Right atrium auricular region (tissue), 2 donors: ENCODE data around the gene KDM4B. TPM values are rescaled to one million over a fixed set of nuclear protein-coding genes. Genes with fewer than 3 reads are reported as not detected.
A peak's percentile ranks its signal among the peaks of the same experiment; 100 is the strongest.

ENCODE experiments used
- DNase-seq: peaks from one replicate; pipeline ENCODE4 v3.0.0-alpha.2; 2019; ENCODE audit warnings: low spot score
- H3K27ac ChIP-seq, 2 donors: fragments of 200-600 bp; sonication (generic); 1 replicate in 1 of 2; 2 replicates in 1 of 2; pipeline ENCODE4 v1.5.1; 2016 to 2019
- H3K27me3 ChIP-seq, 2 donors: fragments of 200-600 bp; sonication (generic); one replicate each; pipeline versions ENCODE4 v1.5.1 to v1.6.0; 2017 to 2019
- H3K36me3 ChIP-seq: fragments of 200-600 bp; sonication (generic); one replicate; pipeline ENCODE4 v1.5.1; 2016
- H3K4me1 ChIP-seq, 2 donors: fragments of 200-600 bp; sonication (generic); one replicate each; pipeline versions ENCODE4 v1.5.1 to v1.6.0; 2017 to 2019
- H3K4me3 ChIP-seq, 2 donors: fragments of 200-600 bp; sonication (generic); 1 replicate in 1 of 2; 2 replicates in 1 of 2; pipeline ENCODE4 v1.5.1; 2017 to 2019; ENCODE audit warnings: mild to moderate bottlenecking in 1 of 2, moderate library complexity in 1 of 2
- H3K9me3 ChIP-seq, 2 donors: fragments of 200-600 bp; sonication (generic); one replicate each; pipeline ENCODE4 v1.5.1; 2019
- total RNA-seq, 2 donors: library from RNA; depleted of rRNA; stranded (reverse); fragments of >200 nt; gene quantifications; one replicate each; pipeline ENCODE4 v1.1.0, GENCODE V29; 2016
- TF ChIP-seq, protein P1 (sequence below), 2 donors: fragments of 200-600 bp; sonication (generic); IDR thresholded peaks; one replicate each; pipeline ENCODE4 v1.5.1; 2019; ENCODE audit warnings: antibody characterized with exemption in 2 of 2

Gene KDM4B
- total RNA-seq, 2 donors from 2014 or later: 17.6 to 26.0 TPM

DNA sequence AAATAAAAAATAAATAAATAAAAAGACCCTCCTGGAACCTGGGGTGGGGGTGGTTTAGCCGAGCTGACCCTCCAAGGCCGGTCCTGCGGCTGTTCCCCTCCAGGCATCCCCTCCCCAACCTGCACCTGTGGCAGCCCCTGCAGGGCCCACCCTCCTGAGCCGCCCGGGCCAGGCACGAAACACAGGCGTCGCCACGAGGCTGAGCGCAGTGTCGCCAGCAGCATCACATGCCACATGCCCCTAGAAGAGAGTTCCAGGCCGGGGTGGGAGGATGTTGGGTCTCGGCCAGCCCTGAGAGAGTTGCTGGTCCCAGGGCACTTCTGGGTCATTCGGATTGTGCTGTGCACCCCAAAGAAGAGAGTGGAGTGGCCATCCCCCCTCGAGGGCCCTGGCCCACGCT, 82.0 kb downstream of the KDM4B start:
- Histone ChIP-seq H3K4me3 (no peak overlapping the region), H3K27me3 (no peaks in the 10 kb centered on the region), H3K4me1 (peaks cover 0 to 79% of the 10 kb centered on the region in 2 donors), H3K36me3 (peaks cover 13% of the 10 kb centered on the region), H3K27ac (no peak overlapping the region), H3K9me3 (no peaks in the 10 kb centered on the region)
- TF ChIP-seq, protein P1, sequence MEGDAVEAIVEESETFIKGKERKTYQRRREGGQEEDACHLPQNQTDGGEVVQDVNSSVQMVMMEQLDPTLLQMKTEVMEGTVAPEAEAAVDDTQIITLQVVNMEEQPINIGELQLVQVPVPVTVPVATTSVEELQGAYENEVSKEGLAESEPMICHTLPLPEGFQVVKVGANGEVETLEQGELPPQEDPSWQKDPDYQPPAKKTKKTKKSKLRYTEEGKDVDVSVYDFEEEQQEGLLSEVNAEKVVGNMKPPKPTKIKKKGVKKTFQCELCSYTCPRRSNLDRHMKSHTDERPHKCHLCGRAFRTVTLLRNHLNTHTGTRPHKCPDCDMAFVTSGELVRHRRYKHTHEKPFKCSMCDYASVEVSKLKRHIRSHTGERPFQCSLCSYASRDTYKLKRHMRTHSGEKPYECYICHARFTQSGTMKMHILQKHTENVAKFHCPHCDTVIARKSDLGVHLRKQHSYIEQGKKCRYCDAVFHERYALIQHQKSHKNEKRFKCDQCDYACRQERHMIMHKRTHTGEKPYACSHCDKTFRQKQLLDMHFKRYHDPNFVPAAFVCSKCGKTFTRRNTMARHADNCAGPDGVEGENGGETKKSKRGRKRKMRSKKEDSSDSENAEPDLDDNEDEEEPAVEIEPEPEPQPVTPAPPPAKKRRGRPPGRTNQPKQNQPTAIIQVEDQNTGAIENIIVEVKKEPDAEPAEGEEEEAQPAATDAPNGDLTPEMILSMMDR (IDR thresholded peaks at IDR 0.05): no peak
- no peak for DNase-seq

DNA sequence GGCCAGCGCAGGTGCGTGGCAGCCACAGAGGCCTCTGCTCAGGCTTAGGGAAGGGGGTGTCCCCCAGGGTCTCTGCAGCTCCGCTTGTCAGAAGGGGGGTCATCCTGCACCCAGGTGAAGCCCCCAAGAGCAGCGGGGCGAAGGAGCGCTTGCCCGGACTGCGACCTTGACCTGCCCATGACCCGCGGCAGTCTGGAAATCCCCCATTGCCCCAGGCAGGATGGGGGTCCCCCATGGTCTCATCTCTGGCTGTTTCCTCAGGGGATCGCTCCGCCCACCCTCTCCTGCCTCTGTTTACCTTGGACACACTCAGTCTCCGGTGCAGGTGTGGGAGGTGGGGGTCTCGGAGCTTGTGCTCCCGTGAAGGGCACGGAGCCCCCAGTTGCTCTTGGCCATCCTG, 82.7 kb downstream of the KDM4B start:
- Histone ChIP-seq H3K9me3 (no peaks in the 10 kb centered on the region), H3K36me3 (peaks cover 13% of the 10 kb centered on the region), H3K4me3 (no peak overlapping the region), H3K27ac (no peak overlapping the region), H3K27me3 (no peaks in the 10 kb centered on the region), H3K4me1 (peaks cover 0 to 72% of the 10 kb centered on the region in 2 donors)
- TF ChIP-seq, protein P1 (IDR thresholded peaks at IDR 0.05): no peak
- DNase-seq: no peak

DNA sequence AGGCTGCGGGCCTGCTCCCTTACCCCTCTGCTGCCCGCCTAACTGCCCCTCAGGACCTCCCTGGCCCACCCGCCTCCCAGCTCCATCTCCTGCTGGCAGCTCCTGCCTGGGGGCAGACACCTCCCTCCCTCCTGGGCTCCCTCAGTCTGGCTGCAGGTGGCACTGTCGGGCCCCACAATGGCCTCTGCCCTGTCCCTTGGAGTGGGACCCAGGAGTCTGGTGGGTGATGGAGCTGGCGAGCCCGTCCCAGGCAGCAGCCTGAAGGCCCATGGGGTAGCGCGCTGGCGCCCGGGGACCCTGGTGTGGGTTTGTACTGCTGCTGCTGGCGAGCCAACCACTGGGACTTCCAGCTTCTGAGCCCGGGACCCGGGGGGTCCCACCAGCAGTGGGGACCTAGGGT, 83.6 kb downstream of the KDM4B start:
- H3K4me1 ChIP-seq: peaks cover 0 to 63% of the 10 kb centered on the region in 2 donors
- no peak overlapping the region for H3K4me3 ChIP-seq
- H3K9me3 ChIP-seq: no peaks in the 10 kb centered on the region
- H3K27me3 ChIP-seq: no peaks in the 10 kb centered on the region
- peaks cover 7% of the 10 kb centered on the region for H3K36me3 ChIP-seq
- no peak for DNase-seq
- peak overlapping the region; percentile 74 to 77 for H3K27ac ChIP-seq
- TF ChIP-seq, protein P1 (IDR thresholded peaks at IDR 0.05): peak in 1 of 2 donors; percentile 48

DNA sequence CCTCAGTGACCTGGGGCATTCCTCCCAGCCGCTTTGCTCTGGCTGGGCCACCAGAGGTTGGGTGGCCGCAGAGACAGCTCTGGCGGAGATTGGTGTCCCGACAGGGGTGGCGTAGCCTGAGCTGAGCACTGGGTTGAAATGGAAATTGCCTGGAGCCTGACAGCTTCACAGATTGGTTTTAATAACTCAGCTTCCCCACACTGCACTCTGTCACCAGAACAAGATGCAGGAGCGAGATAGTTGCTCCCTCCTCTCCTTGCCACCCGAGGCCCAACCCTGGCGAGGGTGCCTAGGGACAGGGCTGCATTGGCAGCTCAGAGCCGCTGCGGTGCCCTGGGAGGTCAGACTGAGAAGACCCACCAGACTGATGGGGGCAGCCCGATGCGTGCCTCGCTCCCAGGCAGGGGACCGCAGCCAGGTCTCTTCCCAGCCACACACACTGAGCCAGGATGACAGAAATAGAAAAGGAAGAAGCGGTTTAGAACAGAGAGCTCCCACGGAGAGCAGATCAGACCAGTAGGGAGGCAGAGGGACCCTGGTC, 84.1 kb downstream of the KDM4B start:
- DNase-seq: no peak
- Histone ChIP-seq H3K36me3 (peaks cover 2% of the 10 kb centered on the region), H3K4me3 (no peak overlapping the region), H3K27me3 (no peaks in the 10 kb centered on the region), H3K9me3 (no peaks in the 10 kb centered on the region), H3K27ac (peak overlapping the region; percentile 74 to 77), H3K4me1 (peaks cover 0 to 62% of the 10 kb centered on the region in 2 donors)
- TF ChIP-seq, protein P1 (IDR thresholded peaks at IDR 0.05): no peak

DNA sequence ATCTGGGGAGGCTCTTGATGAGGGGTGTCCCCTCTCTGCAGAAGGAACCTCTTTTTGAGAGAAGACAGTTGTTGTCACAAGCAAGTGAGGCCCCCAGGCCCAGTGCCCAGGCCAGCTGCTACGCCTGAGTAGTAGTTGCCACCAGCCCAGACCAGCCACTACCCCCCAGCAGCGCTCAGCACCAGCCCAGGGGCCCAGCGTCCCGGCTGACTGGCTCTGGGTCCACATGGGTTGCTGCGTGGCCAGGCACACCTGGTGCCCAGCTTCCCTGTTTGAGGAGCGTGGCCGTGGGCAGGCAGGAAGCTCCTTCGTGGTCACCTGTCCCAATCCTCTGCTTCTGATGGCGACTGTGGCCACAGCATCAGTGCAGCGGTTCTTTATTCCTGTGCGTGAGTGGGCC, 84.7 kb downstream of the KDM4B start:
- no peaks in the 10 kb centered on the region for H3K36me3 ChIP-seq
- H3K4me1 ChIP-seq: peaks cover 0 to 62% of the 10 kb centered on the region in 2 donors

More for the DNA sequence above, 84.7 kb downstream of the KDM4B start:
- Histone ChIP-seq H3K27ac (peak overlapping the region; percentile 74 to 77), H3K9me3 (no peaks in the 10 kb centered on the region), H3K27me3 (no peaks in the 10 kb centered on the region), H3K4me3 (no peak overlapping the region)
- TF ChIP-seq, protein P1 (IDR thresholded peaks at IDR 0.05): no peak
- no peak for DNase-seq
